HL-60 (cell line): ENCODE data around the gene PRRT2.
A peak's percentile ranks its signal among the peaks of the same experiment; 100 is the strongest.
"Not testable (repeated sequence)": the region's sequence is repeated elsewhere in the genome, so short reads cannot be mapped to it uniquely, and the experiment has no call there.

Experiments
- DNase-seq, 2 experiments: peaks; one replicate each; pipeline ENCODE4 v3.0.0-alpha.2; 2010 to 2020; ENCODE audit warnings: low read depth in 1 of 2, low spot score in 1 of 2
- H3K27ac ChIP-seq: fragments of 250-450 bp; sonication (Bioruptor Pico); replicated peaks from 2 replicates; pipeline ENCODE4 v1.5.1; 2020; ENCODE audit warnings: mild to moderate bottlenecking, moderate library complexity
- H3K27me3 ChIP-seq: fragments of 250-450 bp; sonication (Bioruptor Pico); 2 replicates; pipeline ENCODE4 v1.5.1; 2021; ENCODE audit warnings: mild to moderate bottlenecking, moderate library complexity; ENCODE audit not compliant: insufficient read depth, poor library complexity, severe bottlenecking
- H3K4me3 ChIP-seq: replicated peaks from 2 replicates; pipeline ENCODE4 v1.5.1; 2011; ENCODE audit warnings: mild to moderate bottlenecking, control low read depth, low read length; ENCODE audit not compliant: insufficient read depth
- CTCF ChIP-seq: IDR thresholded peaks from one replicate; pipeline ENCODE4 v1.5.1; 2011; ENCODE audit warnings: low read length, control low read depth, inconsistent platforms; ENCODE audit not compliant: insufficient read depth
- GABPA ChIP-seq: IDR thresholded peaks from 2 replicates; pipeline ENCODE4 v1.6.1; 2012; ENCODE audit warnings: low read depth
- POLR2AphosphoS5 ChIP-seq: IDR thresholded peaks from 2 replicates; pipeline ENCODE4 v1.6.1; 2012; ENCODE audit warnings: low read depth
- REST ChIP-seq: IDR thresholded peaks from 2 replicates; pipeline ENCODE4 v1.6.1; 2012; ENCODE audit warnings: low read depth; ENCODE audit not compliant: insufficient replicate concordance
- SPI1 ChIP-seq: IDR thresholded peaks from 2 replicates; pipeline ENCODE4 v1.6.1; 2012; ENCODE audit warnings: low read depth, mild to moderate bottlenecking, borderline replicate concordance

PRRT2 gene

GRCh38 chr16:29784901-29785500 lies 27.0 kb upstream of the PRRT2 start:
- H3K4me3 ChIP-seq = no peak overlapping the region
- no peaks in the 10 kb centered on the region for H3K27me3 ChIP-seq
- no peak overlapping the region for H3K27ac ChIP-seq
- TF ChIP-seq CTCF (peak; percentile 59), SPI1 (no peak), REST (peak; percentile 21), GABPA (no peak), POLR2AphosphoS5 (no peak)
- peak in 1 of 2 experiments; percentile 60 for DNase-seq

- not testable (repeated sequence) for DNase-seq, H3K4me3 ChIP-seq, H3K27me3 ChIP-seq, H3K27ac ChIP-seq
Measured at GRCh38 chr16:29787155-29787554, 24.8 kb upstream of the PRRT2 start.

- Histone ChIP-seq H3K4me3 (peak overlapping the region; percentile 48), H3K27ac (peak overlapping the region; percentile 96), H3K27me3 (no peaks in the 10 kb centered on the region)
- DNase-seq = no peak
- no peak for TF ChIP-seq CTCF
- TF ChIP-seq REST = no peak
- no peak for TF ChIP-seq SPI1
- TF ChIP-seq POLR2AphosphoS5 = no peak
- no peak for TF ChIP-seq GABPA
Measured at GRCh38 chr16:29789775-29790182, 22.2 kb upstream of the PRRT2 start.

DNA sequence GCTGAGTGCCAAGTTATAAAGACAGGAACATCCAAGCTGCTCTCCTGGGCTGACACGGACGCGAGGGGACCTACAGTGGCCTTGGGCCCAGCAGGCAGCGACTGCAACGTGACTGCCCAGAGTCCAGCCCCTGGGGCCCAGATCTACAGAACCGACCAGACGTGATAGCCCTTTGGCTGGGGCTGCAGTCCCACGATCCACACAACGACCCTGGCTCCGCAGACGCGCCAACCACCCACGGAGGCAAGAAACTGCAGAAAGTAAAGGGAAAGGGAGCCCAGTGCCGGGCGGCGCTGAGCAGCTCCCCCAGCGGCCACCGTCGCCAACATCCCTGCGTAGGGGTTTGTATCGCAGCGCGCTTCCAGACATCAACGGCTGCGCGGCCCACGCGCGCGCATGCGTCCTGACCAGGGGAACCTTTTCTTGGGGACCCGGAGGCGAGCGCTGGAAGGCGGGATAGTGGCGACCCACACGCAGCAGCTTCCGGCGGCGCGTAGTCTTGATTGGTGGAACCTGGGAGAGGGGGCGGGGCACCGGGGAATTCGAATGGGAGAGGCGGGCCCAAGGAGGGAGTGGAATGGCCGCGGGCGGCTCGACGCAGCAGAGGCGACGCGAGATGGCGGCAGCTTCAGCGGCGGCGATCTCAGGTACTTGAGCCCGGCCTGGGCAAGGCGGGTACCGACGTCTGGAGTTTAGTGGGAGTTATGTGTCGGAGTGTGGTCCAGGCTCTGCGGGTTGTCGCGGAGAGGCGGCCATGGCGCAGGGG lies 21.6 kb upstream of the PRRT2 start, which contains the start of gene KIF22:
Gene KIF22 (plus strand): TSS at position 569 of the 766 bp plus-strand sequence. CDS start 9 bp downstream, at position 578.
- peak; percentile 98 to 100 for DNase-seq
- Histone ChIP-seq H3K4me3 (peak within 1 kb of the TSS; percentile 81), H3K27ac (peak within 1 kb of the TSS; percentile 96), H3K27me3 (no peaks in the 10 kb centered on the region)
- TF ChIP-seq CTCF = peak; percentile 73
- peak; percentile 90 for TF ChIP-seq POLR2AphosphoS5
- TF ChIP-seq SPI1 = no peak
- peak; percentile 97 for TF ChIP-seq GABPA
- TF ChIP-seq REST = no peak
